NCI-H345 treated with DMSO at 0.1 percent for 48 hours (cell line): ENCODE results near the gene FAM78A.
"Not testable (repeated sequence)": the region's sequence is repeated elsewhere in the genome, so short reads cannot be mapped to it uniquely, and the experiment has no call there.

Experiments used
- DNase-seq: peaks from one replicate; lab custom pipeline; 2025; ENCODE audit not compliant: unreplicated experiment; lab: John Stamatoyannopoulos, UW

Gene FAM78A

DNA sequence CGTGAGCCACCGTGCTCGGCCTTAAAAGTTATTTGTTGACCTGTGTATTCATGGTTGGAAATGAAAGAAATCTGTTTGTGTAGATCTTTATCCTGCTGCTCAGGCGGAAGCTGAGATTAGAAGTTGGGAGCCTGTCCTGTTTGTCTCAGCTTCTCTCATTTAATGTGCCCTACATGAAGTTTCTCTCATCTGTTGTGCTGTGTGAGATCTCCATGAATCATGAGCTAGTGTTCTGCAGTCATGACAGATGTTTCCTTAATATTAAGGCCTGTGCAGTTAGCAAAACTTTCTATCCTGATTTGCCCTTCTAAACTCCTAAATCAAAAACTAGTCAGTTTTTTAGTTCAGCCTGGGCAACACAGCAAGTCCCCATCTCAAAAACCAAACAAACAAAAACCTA lies 59.5 kb downstream of the FAM78A start:
- no peak for DNase-seq

- no peak for DNase-seq
These were observed 61.4 kb downstream of the FAM78A start for GRCh38 chr9:131214876-131215275.

DNA sequence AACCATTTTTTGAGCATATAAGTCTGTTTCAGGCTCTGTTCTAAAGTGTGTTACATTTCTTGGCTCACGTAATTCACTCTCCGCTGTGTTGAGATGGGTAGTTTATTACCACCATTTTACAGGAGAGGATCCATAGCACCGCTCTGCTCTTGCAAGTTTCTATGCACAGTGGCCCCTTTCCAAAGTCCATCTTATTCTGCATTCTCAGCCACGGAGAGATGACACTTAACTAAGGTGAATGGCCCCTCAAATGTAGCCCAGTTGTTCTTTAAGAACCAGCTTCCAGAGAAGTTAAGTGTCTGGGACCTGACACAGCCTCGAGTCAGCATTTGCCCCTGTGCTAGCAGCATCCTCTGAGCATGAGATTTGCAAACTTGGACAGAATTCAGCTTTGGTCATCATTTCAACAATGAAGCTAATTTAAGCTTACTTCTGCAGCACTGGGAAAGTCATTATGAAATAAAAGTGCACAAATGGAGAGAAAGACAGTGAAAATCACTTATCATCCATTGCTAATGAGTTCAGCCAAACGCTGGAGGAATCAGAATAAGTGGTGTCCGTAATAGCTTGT lies 61.9 kb downstream of the FAM78A start:
- no peak for DNase-seq

DNA sequence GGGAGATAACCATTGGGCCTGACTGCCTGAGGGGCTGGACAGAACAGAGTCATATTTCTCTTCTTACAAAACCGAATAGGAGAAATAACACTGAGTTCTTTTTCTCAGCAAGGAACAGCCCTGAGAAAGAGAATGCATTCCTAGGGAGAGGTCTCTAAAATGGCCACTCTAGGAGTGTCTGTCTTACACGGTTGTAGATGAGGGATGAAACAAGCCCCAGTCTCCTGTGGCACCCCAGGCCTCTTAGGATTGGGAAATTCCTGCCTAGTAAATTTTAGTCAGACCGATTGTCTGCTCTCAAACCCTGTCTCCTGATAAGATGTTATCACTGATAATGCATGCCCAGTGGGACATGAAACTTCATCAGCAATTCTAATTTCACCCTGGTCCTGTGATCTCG lies 64.4 kb downstream of the FAM78A start:
- DNase-seq: not testable (repeated sequence)
